Nephron (organoid): Measurements from ENCODE around the gene PDGFD.
A peak's percentile ranks its signal among the peaks of the same experiment; 100 is the strongest.

Experiments
- H3K27ac Mint-ChIP-seq, 3 experiments: 2 replicates each; pipeline ENCODE4 v1.8.0; 2020; ENCODE audit warnings: mixed read lengths in 3 of 3, mild to moderate bottlenecking in 2 of 3, moderate library complexity in 1 of 3
- H3K27me3 Mint-ChIP-seq: 2 replicates; pipeline ENCODE4 v1.8.0; 2021; ENCODE audit warnings: low read depth, mild to moderate bottlenecking, moderate library complexity, mixed read lengths
- H3K36me3 Mint-ChIP-seq: 2 replicates; pipeline ENCODE4 v1.8.0; 2020; ENCODE audit warnings: low read depth, mixed read lengths
- H3K4me1 Mint-ChIP-seq: 2 replicates; pipeline ENCODE4 v1.8.0; 2020; ENCODE audit warnings: mixed read lengths
- H3K4me3 Mint-ChIP-seq, 3 experiments: 2 replicates each; pipeline ENCODE4 v1.8.0; 2020; ENCODE audit warnings: mild to moderate bottlenecking in 3 of 3, mixed read lengths in 3 of 3, moderate library complexity in 2 of 3
- H3K9me3 Mint-ChIP-seq: 2 replicates; pipeline ENCODE4 v1.8.0; 2020; ENCODE audit warnings: mixed read lengths
- CTCF ChIP-seq, 3 experiments: fragments of 200-600 bp; sonication (generic); IDR thresholded peaks; one replicate each; pipeline ENCODE4 v1.5.0; 2021; ENCODE audit warnings: antibody characterized with exemption in 3 of 3; ENCODE audit not compliant: unreplicated experiment in 3 of 3

PDGFD gene

DNA sequence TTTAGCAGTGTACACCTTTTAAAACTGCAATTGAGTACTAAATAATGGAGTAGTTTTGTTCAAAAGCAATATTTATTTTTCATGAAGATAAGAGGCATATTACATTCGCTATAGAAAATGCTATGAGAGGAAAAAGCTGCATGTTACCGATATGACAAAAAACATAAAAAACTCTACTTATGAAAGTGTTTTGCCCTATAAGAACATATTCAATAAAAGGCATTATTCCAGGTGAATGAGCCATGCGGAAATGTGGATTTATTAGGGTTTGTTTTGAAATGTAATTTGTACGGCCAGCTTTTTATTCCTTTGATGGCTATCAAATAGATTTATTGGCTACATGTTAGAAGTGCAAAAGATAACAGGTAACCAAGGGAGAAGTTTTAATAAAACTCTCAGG lies 256.8 kb downstream of the PDGFD start:
- Mint-ChIP-seq H3K36me3 (peaks cover 11% of the 10 kb centered on the region), H3K27ac (no peak overlapping the region), H3K9me3 (peaks cover 8% of the 10 kb centered on the region), H3K4me1 (peaks cover 13% of the 10 kb centered on the region), H3K27me3 (peaks cover 8% of the 10 kb centered on the region), H3K4me3 (no peak overlapping the region)
- TF ChIP-seq CTCF (IDR thresholded peaks at IDR 0.05; ENCODE audit: unreplicated experiment in 3 of 3): no peak

GRCh38 chr11:103906291-103906867 lies 257.6 kb downstream of the PDGFD start:
- H3K4me1 Mint-ChIP-seq: peaks cover 13% of the 10 kb centered on the region
- peaks cover 4% of the 10 kb centered on the region for H3K27me3 Mint-ChIP-seq
- no peak for TF ChIP-seq CTCF (IDR thresholded peaks at IDR 0.05; ENCODE audit: unreplicated experiment in 3 of 3)
- H3K4me3 Mint-ChIP-seq: no peak overlapping the region
- H3K9me3 Mint-ChIP-seq: peaks cover 2% of the 10 kb centered on the region
- peak overlapping the region in 2 of 3 experiments; percentile 22 to 61 for H3K27ac Mint-ChIP-seq
- peaks cover 4% of the 10 kb centered on the region for H3K36me3 Mint-ChIP-seq

GRCh38 chr11:103904324-103904667 lies 259.7 kb downstream of the PDGFD start:
- H3K27me3 Mint-ChIP-seq: no peaks in the 10 kb centered on the region
- H3K9me3 Mint-ChIP-seq: no peaks in the 10 kb centered on the region
- TF ChIP-seq CTCF (IDR thresholded peaks at IDR 0.05; ENCODE audit: unreplicated experiment in 3 of 3): no peak
- H3K27ac Mint-ChIP-seq: no peak overlapping the region
- no peak overlapping the region for H3K4me3 Mint-ChIP-seq
- H3K4me1 Mint-ChIP-seq: peaks cover 13% of the 10 kb centered on the region
- H3K36me3 Mint-ChIP-seq: no peaks in the 10 kb centered on the region

GRCh38 chr11:103903621-103904323 lies 260.2 kb downstream of the PDGFD start:
- no peaks in the 10 kb centered on the region for H3K36me3 Mint-ChIP-seq
- no peak overlapping the region for H3K27ac Mint-ChIP-seq
- H3K9me3 Mint-ChIP-seq: no peaks in the 10 kb centered on the region
- H3K27me3 Mint-ChIP-seq: no peaks in the 10 kb centered on the region
- no peak for TF ChIP-seq CTCF (IDR thresholded peaks at IDR 0.05; ENCODE audit: unreplicated experiment in 3 of 3)
- peaks cover 13% of the 10 kb centered on the region for H3K4me1 Mint-ChIP-seq
- no peak overlapping the region for H3K4me3 Mint-ChIP-seq

DNA sequence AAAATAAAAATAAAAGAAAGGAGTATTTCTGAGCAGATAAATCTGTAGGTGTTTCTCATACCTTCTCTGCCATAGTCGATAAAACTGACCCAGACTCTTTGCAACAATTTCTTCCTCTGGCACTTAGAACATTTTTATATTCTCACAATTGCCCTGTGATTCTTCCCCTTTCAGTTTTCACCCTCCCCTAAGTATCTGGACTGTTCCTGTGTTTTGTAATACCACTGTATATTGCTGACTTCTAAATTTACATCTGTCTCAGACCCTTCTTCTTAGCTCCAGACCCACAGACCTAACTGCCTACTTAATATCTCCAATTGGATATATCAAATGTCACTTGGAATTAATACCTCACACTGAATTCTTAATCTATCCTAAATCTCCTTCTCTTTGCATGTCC lies 261.0 kb downstream of the PDGFD start:
- no peak overlapping the region for H3K27ac Mint-ChIP-seq
- no peak overlapping the region for H3K4me3 Mint-ChIP-seq
- no peaks in the 10 kb centered on the region for H3K9me3 Mint-ChIP-seq
- peaks cover 17% of the 10 kb centered on the region for H3K4me1 Mint-ChIP-seq
- no peak for TF ChIP-seq CTCF (IDR thresholded peaks at IDR 0.05; ENCODE audit: unreplicated experiment in 3 of 3)
- no peaks in the 10 kb centered on the region for H3K36me3 Mint-ChIP-seq
- no peaks in the 10 kb centered on the region for H3K27me3 Mint-ChIP-seq

- H3K9me3 Mint-ChIP-seq: no peaks in the 10 kb centered on the region
- H3K4me1 Mint-ChIP-seq: peaks cover 16% of the 10 kb centered on the region
- TF ChIP-seq CTCF (IDR thresholded peaks at IDR 0.05; ENCODE audit: unreplicated experiment in 3 of 3): no peak
Measured at GRCh38 chr11:103901656-103902055, 262.3 kb downstream of the PDGFD start.

More at GRCh38 chr11:103901656-103902055, 262.3 kb downstream of the PDGFD start:
- Mint-ChIP-seq H3K4me3 (no peak overlapping the region), H3K27me3 (no peaks in the 10 kb centered on the region), H3K36me3 (no peaks in the 10 kb centered on the region), H3K27ac (no peak overlapping the region)
